GM19328 (cell line): ENCODE measurements around the gene HDAC10.

ENCODE experiments used
- ATAC-seq: cut with Tn5 transposase; IDR thresholded peaks from one replicate; pipeline ENCODE4 v1.9.1; 2021; ENCODE audit warnings: mild to moderate bottlenecking, moderate library complexity; ENCODE audit not compliant: unreplicated experiment

HDAC10 gene

GRCh38 chr22:50250555-50251476 lies at the start of gene HDAC10:
Gene HDAC10 (minus strand): TSS chr22:50251265. CDS start chr22:50251032, 233 bp downstream.
- ATAC-seq: peak; percentile 60

DNA sequence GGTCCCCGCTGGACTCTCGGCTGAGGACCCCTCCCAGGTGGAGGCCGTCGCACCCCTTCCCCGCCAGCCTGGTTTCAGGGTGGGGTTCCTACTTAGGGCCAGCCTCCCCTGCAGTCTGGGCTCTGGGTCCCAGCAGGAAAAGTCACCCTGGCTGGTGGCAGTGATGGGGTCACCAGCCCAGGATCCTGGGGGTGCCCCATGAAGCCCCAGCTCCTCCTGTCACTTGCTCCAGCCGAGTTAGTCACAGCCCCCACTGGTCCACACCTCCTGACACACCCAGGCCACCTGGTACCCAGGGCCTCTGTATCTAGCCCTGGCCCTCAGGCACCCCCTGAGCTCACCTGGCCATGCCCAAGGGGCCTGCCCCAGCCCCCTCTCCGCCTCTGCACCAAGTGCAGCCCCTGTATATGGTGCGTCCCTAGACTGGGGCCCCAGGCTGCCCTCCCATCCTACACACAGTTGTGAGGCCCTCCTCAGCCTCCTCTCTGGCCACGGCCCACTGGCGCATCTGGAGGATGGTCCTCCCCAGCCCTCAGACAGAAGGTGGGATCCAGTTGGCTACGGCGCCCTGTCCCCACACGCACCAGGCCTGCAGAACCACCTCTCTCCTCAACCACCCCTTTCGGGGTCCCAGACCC lies 49.7 kb upstream of the HDAC10 start:
- ATAC-seq: no peak

DNA sequence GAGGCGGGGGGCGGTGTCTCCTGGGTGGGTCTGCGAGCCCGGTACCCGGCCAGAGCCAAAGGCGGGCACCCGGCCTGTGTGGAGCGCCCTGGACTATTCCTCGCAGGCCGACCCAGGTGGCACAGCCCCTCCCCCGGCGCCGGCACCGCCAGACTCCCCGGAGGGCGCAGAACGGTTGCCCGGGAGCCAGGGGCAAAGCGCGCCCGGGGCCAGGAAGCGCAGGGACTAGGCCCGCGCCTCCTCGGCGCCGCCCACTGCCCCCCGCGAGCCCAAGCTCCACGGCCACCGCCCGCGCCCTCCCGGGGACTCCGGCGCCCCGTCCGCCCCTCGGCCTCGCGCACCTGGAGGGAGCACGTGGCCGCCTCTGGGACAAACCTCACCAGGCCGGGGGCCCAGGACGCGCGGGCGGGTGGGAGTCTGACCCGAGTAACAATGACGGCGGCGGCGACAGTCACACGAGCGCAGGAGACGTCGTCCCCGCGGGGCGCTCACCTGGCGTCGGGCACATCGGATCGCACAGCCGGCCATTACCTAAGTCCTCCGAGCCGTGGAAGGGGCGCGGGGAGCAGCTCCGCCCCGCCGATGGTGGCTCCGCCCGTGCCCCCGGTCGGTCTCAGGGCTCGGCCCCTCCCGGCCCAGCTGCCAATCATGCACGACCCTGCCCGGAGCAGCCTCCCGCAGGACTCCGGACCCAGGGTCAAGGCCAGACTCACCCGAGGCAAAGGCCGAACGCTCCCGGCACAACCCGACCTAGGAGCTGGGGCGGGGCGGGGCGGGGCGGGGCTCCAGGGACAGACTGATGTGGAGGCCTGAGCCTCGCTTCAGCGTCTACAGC lies 48.9 kb upstream of the HDAC10 start:
- no peak for ATAC-seq

GRCh38 chr22:50298937-50299784 lies 48.1 kb upstream of the HDAC10 start:
- ATAC-seq: no peak

- ATAC-seq: no peak
These were observed 47.2 kb upstream of the HDAC10 start for GRCh38 chr22:50298266-50298637.

DNA sequence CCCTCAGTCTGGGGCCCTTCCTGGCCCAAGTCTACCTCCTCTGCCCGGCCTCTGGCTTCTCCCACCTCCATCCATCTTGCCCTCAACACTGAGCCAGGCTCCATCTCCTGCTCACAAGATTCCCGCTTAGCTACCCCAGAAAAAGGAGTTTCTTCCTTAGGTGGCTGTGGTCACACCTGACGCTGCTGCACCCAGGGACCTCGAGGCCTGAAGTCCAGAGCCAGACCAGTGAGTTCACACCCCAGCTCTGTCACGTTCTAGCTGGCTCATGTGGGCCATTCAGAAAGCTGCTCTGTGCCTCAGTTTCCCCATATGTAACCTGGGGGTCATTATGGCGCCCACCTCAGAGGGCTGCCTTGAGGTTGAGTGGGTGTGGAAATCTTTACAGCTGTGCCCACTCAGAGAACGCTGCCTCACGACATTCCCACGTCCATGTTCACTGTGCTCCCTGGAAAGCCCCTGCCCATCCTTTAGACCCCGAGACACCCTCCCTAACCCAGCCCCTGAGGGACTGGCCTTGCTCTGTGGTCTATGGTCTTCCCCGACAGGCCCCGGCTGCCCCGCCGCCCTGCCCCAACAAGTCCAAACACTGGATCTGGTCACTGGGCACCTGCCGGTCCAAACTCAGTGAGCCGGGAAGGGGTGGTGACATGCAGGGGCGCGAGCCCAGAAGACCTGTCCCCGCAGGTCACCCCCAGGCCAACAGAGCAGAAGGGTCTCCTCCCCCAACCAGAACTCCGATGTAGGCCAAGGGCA lies 46.6 kb upstream of the HDAC10 start:
- ATAC-seq: no peak

DNA sequence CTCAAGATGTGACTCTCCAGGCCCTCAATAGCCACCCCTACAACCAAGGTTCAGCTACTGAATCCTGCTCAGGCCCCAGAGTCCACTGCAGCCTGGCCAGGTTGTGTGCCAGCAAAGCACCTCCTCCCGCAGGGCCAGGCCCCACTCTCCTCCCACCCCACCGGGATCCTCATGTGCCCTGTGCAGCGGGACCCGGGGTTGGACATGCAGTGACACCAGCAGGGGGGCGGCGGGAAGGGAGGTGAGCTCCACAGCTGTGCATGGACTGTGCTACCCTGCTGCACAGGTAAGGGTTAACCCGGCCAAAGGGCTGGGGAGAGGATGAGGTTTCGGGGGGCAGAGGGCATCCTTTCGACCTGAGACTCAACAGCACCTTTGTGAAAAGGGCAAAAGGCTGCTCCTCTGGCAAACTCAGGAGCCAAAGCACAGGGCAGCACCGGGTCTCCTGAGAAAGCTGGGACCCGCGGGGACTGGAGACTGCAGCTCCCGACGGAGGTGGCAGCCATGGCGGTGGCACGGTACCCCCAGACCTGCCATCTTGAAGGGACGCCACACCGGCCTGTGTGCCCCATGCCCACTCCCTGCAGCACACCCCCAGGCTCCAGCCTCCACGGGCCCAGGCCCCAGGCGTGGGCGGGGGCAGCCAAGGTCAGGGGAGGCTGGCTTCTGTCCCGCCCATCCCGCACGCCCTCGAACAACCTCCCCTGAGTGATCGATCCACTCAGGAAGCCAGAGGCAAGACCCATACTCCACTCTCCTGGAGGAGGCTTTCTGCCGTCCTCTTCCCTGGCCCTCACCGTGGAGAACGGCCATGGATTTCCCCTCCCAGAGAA lies 45.8 kb upstream of the HDAC10 start:
- no peak for ATAC-seq

- ATAC-seq: no peak
These were observed 43.2 kb upstream of the HDAC10 start for GRCh38 chr22:50294319-50294656.

DNA sequence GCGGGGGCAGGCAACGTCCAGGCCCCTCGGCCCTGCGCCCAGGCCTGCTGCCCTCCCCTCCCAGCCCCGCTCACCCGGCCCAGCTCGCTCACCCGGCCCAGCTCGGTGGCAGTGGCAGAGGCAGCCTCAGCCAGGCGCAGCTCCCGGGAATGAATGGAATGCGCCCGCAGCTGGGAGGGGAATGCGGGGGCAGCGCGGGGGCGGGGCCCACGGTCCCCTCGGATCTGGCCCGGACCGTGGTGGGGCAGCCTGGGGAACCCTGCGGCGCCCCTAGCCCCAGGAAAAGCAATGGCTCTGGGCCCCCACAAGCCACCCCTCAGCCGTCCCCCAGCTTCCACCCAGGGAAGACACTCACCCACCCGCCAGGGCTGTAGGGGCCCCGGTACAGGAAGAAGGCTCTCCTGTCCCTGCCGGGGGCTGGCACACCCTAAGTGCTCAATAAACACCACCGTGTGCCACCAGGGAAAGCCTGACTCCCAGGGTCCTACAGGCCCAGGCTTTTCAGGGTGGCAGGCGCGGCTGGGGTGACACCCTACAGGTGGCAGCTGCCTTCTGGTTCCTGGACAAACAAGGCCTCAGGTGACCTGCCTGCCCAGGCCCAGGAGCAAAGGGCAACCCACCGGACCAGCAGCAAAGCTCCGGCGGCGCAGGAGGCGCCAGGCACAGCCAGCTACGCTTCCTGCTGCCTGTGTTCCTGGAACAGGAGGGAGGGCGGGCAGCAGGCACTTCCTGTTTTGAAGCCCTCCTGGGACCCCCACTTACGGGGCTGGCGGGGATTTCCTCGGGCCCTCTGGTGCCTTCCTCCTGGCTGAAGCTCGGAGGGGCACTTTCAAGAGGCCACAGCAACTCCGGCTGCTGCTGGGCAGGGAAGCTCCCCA lies 42.6 kb upstream of the HDAC10 start:
- no peak for ATAC-seq

DNA sequence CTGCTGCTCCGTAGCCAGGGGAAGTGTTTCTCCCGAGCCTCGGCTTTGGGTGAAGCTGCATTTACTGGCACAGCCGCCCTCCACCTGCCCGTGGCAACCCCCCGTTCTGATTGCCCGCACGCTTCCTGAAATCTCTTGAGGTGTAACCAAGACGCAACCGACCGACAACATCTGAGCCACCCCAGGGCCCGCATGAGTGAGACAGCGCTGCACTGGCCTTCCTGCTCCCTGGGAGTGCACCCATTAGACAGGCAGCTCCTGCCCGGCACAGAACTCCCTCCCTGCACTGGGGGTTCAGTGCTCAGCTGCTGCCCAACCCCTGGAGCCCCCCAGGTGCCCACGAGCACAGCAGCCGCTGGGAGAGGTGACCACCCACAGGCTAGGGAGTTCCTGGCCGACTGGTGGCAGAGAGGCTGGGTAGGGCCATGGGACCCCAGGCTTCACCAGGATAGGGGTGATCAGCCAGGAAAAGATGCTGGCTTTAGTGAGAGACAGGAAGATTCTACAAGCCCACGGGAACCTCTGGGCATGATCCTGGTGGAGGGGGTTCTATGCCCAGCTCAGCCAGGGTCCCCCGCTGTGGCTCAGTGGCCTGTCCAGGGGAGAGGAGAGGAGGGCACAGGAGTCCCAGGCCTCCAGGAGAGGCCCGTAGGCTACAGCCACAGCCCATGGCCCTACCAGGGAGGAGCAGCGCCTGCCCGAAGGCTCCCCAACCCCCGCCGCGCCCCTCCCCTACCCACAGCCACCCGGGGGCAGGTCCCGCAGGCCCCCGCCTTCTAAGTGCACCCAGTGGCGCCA lies 41.8 kb upstream of the HDAC10 start:
- ATAC-seq: no peak

DNA sequence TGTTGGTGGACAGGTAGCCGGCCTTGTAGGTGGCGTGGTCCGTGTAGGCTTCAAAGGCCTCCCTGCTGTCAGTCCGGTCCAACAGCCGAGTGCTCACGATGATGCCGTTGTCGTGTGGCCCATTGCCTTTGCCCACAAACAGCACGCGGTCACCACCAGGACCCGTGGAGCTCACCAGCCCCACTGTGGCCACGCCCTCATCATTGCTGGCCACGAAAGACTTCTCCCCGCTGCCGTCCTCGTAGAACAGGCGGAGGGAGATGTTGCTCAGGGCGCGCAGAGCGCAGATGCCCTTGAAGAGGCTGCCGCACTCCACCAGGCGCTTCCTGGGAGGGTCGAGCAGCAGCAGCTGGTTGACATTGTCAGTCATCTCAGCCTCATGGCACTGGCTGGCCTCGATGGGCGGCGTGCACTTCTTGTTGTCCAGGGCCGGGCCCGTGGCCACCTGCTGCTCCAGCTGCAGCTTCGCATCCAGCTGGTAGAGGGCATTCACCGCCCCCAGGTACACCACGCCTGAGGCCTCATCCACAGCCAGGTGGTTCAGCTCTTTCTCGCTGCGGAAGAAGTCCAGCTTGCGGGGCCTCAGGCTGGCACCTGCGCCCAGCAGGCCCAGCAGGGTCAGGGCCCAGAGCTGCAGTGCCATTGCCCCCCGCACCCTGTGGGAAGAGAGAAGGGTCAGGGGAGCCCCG lies 39.0 kb upstream of the HDAC10 start:
- ATAC-seq: no peak

- ATAC-seq: no peak
These were observed 38.3 kb upstream of the HDAC10 start for GRCh38 chr22:50289151-50289941.

GRCh38 chr22:50287731-50288130 lies 36.7 kb upstream of the HDAC10 start:
- no peak for ATAC-seq

GRCh38 chr22:50286701-50287318 lies 35.7 kb upstream of the HDAC10 start:
- ATAC-seq: no peak

DNA sequence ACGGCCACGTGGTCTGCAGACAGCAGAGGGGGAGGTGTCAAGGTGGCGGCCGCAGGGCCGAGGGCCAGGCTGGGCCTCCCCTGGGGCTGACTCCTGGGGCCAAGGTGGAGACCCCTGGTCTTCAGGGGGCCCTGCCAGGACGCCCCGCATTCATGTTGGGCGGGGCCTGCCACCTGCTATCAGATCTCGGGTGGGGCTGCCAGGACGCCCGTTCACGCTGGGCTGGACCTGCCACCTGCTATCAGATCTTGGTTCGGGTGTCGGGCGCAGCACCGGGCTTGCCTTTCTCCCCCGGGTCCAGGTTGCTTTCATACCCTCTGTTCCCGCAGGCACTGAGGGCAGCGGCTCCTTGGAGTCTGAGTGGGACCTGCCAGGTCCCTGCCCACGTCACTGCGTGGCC lies 35.2 kb upstream of the HDAC10 start:
- no peak for ATAC-seq
